ENCODE measurements around the gene KIAA0825.
"Not testable (repeated sequence)": the region's sequence is repeated elsewhere in the genome, so short reads cannot be mapped to it uniquely, and the experiment has no call there.

The KIAA0825 gene

DNA sequence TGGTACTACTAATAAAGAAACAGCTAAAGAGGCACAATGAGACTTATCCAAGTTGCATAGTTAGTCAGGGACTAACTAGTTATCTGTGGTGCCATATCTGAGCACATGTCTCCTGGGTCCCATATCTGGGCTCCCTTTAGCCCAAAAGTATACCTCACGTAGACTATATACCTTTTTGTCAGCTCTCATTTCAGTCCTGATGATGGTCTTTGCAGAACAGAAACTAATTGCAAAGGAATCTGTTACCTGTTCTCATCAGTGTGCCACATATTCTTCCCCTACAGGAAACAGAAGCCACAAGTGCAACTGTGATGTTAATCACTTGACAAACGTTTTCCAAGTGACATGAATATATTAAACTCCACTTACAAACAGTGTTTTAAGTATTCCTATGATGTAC lies 395.2 kb downstream of the KIAA0825 start:
- no peak for DNase-seq

DNA sequence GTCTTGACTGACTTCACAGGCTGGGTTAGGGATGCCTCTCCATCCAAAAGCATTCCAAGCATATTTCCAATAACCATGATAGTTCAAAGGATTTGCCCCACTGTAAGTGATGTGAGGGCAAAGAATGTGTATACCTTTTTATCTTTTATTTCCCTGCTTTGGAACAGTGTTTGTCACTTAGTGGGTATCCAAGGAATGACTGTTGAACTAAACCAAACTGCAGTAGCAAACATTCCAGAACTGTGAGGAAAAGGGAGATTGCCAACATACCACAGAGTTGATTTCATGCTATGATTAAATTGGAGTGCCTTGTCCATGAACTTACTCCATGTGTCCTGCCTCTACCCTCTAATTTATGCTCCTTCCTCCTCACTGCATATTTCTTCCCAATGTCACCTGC lies 400.0 kb downstream of the KIAA0825 start:
- no peak for DNase-seq

DNA sequence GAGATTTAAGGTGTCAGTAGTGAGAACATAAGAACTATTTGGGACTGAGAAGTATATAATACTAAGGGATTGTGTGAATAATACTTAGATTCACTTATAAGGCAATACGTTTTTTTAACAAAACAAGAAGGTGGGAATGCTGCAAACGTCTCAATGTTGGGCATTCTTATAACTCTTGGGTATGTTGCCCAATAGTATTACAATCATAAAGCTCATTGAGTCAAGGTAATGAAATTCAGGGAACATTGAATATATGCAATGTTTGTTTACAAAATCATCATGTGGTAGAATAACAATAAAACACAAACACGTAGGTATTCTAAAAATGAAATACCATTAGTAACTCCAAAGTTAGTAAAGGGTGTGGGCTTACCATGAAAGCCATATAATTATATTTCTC lies 400.7 kb downstream of the KIAA0825 start:
- no peak for DNase-seq

DNA sequence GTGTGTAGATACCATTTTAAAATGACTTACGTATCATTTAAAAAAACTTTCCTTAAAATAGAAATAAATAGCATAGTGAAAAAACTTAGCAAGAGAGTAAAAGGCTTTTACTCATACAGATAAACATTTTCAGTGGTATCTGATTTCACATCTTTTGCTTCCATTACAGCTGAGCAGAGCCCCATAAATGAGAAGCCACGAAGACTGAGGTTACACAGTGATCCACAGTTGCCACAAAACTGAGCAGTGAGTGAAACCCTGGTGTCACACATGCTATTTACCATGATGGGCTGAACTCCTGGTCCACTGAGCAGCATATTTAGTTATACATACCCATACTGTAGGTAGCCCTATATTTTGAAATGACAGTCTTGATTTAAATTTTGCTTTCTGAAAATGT lies 401.2 kb downstream of the KIAA0825 start:
- no peak for DNase-seq

DNA sequence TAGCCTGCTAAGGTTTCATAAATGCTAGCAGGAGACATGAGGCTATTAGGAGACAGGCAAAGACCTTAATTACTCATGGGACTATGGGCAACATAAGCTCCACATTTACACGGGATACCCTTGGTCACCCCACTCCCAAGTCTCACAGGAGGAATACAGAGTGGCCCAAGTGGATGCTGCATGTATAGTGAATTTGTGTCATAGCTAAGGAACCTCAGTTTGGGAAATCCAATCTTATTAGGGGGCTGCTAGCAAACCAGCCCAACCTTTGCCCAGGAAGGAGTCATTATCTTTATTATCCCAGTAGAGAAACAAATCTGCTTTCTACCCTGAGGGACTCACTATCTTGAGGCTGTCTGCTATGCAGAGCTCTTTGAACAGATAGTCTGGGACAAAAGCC lies 405.9 kb downstream of the KIAA0825 start:
- DNase-seq, result no peak

DNA sequence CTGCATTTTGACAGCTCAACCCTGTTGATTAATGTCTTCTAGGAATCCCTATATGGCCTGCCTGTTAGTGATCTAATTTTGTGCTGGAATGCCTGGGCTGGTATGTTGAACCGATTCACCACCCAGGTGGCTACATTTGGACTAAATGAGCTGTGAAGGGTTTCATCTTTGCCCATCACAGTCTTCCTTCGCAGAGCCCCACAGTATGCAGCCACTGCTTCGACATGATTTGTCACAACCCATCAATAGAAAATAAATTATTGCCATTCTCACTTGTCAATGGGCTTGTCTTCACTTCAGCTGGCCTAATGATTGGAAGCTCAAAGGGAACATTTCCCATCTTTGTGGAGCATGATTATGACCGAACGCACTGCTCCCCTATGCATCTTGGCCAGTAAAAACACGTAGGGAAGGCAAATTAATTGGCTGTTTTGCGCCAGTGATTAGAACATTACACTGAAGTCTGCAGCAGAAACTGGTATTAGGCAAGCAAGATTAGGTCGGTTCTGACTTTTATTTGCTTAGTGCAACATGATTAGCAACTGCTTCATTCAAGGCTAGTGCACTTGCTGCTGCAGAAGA lies 408.5 kb downstream of the KIAA0825 start:
- no peak for DNase-seq

DNA sequence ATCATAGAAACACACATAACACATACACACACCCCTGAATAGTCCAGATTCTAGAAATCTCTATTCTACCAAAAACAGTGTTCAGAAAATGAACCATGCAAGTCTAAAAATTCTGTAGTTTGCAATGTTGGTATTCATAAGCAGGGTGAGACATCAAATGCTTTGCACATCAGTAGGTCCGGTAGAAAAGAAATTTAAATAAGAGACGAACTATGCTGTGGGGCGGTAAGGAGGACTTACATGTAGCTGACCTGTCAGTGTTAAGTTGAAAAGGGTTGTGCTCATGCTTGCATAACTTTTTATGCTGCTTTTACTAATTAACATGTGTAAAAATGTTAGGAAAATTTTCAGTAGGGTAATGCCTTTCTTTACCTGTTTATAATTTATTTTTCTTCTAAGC lies 409.1 kb downstream of the KIAA0825 start:
- no peak for DNase-seq

DNA sequence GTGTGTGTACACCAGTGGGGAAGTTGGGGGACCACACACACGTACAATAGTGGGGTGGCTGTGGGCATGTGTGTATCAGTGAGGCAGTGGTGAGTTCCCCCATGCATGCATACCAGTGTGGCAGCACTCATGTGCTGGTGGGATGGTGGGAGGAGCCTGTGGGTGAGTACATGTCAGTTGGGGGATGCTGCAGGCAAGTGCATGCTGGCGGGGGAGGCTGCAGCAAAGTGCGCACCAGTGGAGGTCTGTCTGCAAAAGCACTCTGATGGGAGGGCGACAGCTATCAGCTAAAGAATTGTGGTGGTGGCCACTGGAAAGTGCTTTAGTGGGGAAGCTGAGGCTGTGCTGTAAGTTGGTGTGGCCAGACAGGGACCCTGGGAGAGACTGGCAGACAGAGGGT lies 418.8 kb downstream of the KIAA0825 start:
- DNase-seq, result no peak

DNA sequence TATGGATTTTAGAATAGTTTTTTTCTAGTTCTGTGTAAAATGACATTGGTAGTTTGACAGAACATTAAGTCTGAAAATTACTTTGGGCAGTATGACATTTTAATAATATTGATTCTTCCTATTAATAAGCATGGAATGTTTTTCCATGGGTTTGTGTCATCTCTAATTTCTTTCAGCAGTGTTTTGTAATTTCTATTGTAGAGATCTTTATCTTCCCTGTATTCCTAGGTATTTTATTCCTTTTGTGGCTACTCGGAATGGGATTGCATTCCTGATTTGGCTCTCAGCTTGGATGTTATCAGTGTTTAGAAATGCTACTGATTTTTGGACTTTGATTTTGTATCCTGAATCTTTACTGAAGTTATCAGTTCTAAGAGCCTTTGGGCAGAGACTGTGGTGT lies 420.4 kb downstream of the KIAA0825 start:
- no peak for DNase-seq

DNA sequence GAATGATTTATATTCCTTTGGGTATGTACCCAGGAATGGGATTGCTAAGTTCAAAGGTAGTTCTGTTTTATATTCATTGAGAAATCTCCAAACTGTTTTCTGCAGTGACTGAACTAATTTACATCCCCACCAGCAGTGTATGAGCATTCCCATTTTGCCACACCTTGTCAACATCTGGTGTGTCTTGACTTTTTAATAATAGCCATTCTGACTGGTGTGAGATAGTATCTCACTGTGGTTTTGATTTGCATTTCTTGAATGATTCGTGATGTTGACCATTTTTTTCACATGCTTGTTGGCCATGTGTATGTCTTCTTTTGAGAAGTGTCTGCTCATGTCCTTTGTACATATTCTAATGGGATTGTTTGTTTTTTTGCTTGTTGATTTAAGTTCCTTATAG lies 421.5 kb downstream of the KIAA0825 start:
- DNase-seq, result no peak

DNA sequence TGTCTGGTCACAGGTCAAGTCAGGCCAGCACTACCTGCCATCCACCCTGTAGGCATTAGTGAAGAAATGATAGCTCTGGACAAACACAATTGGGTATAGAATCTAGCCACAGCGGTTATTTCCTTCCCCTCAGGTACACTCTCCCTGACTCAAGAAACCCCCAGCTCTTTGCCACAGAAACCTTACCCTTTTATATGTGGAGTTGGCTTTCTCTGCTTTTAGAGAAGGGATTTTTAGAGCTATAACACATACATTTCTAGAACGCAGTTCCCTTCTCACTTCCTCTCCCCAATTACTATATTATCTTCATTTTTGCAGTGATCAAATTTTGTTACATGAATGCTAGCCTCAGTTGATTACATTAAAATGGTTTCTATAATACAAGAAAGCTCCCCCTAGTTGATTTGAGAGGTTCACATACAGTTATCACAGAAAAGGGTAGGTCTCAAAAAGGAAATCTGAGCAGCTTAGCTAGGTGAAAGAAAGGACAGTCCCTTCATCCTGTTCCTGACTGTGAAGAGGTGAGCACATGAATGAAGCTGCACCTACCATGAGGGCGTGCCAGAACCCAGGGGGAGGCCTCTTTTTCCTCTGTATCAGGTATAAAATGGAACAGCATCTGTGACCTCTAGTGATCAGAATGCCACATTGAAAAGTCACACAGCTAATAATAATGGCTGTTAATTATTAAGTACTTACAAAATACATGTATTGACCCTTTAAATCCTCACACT lies 425.6 kb downstream of the KIAA0825 start:
- DNase-seq, result no peak

DNA sequence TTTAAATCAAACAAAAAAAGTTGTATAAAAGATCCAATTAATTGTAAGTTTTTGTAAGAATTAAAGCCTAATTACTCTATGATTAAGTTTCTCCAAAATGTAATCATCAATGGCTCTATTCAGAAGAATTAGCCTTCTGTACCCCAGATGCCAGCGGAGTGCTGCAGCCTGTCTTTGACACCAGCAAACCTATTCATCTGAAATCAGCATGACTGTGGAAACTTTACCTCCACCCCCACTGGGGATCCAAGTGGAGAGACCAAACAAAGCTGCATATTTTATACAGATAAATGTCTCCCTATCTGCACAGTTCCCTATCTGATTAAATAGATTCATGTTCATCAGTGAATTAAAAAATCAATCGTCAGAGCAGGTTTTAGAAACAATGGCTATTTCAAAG lies 426.8 kb downstream of the KIAA0825 start:
- no peak for DNase-seq

DNA sequence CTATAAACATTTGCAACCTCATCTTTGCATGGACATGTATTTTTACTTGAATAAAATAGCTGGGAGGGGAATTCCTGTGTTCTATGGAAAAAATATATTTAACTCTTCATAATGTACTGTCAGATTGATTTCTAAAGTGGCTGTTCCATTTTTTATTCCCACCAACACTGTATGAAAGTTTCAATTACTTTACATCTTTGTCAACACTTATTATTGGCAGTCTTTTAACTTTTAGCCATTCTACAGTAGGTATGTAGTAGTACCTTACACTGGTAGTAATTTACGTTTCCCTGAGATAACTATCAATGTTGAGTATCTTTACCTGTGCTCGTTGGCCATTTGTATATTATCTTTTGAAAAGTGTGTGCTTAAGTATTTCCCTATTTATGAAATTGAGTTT lies 429.7 kb downstream of the KIAA0825 start:
- no peak for DNase-seq

DNA sequence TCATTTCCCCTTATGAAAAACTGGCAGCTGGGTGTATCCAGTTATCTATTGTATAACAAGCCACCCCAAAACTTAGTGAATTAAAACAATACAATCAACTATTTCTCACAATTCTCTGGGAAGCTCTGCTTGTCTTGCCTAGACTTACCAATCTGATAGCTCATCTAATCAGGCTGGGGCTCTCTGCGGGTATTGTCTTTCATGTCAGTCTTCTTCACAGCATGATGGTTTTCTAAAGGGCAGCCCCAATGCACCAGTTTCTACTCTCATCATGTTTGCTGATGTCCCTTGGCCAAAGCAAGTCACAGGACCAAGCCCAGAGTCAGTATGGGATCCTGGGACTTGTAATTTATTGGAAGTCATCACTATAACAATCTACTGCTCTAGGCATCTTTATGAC lies 433.5 kb downstream of the KIAA0825 start:
- no peak for DNase-seq

DNA sequence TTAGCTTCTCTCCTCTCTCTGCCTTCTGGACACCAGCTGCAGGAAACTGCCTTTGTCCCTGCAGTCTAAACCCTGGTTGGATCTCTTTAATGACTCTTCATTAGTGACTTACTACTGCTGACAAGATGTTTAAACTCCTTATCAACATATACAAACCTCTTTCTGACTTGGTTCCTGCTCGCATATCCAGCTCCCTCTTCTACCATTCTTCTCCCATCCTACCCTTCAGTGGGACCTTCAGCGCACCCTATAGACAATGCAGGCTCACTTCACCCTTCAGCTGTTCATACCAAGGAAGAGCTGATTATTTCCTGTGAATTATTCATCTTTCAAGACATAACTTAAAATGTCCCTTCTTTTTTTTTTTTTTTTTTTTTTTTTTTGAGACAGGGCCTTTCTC lies 436.5 kb downstream of the KIAA0825 start:
- no peak for DNase-seq

DNA sequence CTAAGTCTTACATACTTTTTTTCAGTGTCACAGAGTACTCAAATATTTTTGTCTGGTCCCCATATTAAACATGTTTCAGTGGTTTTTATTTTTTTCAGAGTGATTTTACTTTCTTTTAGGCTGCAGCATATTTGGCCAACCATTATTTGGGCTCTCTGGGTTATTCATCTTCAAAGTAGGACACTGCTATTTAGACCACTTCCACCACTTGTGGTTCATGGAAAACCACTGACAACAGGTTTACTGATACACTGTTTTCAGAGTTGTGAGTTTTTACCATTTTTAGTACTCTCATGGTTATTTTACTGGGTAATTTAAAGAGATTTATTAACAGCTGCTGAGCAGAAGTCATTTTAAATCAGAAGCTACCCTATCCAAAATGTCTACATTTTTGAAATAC lies 437.6 kb downstream of the KIAA0825 start:
- DNase-seq, result no peak

DNA sequence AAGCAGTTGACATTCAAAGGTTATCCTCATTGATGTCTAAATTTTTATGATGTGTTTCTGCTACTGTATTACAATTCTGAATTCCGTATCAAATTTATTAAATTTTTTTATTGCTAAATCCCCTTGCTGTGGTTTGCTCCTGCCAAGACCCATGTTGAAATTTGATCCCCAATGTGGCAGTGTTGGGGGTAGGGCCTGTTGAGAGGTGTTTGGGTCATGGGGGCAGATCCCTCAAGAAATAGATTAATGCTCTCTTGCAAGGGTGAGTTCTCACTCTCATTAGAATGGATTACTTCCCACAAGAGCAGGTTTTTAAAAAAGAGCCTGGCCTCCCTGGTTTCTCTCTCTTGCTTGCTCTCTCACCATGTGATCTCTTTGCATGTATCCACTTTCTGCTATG lies 442.5 kb downstream of the KIAA0825 start:
- DNase-seq, result no peak

DNA sequence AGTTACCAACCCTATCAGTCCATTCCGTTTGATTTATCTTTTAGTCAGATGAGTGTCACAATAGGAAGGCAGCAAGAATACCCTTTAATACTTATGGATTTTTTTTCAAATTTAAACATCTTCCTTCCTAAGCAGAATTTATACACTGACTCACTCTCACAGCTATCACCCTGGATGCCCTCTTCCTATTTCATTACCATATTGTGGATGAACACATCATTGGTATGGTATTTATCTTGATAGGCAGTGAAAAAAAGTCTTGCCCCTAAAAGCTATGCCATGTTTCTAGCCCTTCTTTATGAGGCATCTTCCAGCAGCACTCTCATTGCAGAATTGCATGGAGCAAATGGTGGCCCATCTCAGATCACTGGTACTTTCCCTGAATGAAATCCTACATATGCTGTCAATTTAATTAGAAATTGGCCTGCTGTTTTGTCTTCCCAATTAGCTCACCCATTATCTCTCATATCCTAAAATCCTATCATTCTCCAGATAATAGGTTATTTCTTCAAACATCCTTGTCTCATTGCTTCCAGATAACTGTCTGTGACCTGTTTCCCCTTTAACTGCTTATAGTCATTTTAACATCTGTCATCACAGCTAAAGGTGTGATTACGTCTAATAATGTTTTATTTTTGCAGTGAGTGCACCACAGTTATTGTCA lies 443.5 kb downstream of the KIAA0825 start:
- DNase-seq, result no peak

DNA sequence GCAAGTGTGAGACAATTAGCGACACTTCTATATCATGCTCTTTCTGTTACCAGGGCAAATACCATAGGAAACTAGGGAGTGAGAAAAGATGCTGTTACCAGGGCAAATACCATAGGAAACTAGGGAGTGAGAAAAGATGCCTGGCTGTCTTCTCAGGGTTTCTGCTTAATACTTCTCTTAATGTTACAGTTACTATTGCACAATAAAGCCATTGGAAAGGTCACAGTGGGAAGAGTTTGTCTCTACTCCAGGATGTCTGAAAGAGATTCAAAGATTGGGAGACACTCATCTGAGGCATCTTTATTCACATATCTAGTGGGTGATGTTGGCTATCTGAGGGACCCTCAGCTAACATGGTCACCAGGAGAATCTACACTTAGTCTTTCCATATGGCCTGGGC lies 445.3 kb downstream of the KIAA0825 start:
- DNase-seq, result no peak

DNA sequence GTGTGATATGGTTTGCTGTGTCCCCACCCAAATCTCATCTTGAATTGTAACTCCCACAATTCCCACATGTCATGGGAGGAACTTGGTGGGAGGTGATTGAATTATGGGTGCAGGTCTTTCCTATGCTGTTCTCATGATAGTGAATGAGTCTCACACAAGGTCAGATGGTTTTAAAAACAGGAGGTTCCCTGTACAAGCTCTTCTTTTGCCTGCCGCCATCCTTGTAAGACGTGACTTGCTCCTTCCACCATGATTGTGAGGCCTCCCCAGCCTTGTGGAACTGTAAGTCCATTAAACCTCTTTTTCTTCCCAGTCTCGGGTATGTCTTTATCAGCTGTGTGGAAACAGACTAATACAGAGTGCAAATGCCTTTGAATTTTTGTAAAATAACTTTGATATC lies 447.3 kb downstream of the KIAA0825 start:
- not testable (repeated sequence) for DNase-seq

DNA sequence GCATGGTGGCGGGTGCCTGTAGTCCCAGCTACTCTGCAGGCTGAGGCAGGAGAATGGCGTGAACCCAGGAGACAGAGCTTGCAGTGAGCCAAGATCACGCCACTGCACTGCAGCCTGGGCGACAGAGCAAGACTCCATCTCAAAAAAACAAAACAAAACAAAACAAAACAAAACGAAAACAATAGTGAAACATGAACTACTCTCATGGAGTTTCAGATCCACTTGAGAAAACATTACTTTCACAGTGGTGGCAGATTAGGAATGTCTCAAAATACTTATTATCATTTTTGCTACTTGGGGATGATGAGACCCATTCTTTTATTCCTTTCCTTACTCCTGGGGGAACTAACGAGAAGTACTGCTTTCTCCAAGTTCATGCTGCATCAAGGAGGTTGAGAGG lies 448.2 kb downstream of the KIAA0825 start:
- not testable (repeated sequence) for DNase-seq

DNA sequence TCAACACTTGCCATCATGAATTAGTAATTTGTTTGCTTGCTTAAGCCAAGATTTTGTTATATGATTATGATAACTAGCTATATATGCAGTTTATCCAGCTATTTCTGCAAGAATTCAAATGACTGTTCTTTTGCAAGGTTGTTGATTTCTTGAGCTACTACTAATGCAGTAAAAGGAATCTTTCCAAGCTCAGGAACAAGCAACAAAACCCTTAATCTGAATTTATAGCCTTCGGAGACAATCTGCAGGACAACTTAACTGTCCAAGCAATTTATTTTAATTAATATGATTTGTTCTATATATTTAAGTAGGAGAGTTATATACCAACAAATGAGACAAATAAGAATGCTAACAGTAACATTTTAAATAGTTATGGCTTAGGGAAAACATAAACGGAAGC lies 450.3 kb downstream of the KIAA0825 start:
- DNase-seq, result no peak

DNA sequence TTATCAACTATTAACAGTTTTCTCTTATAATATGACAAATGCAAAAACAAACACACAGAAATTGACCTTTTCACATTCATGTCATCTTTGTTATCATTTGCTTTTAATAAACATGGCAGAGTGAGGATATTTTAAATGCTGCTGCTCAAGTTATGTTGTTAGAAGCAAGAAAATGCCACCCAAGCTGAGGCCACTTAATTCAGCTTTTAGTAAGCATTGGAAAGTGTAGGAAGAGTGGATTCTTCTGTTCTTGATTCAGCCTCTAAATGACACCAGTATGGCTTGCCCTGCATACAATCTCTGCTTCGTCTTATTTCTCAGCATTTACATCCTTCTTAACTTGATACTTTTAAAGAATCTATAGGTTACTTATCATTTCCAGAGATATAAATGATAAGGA lies 456.6 kb downstream of the KIAA0825 start:
- DNase-seq, result no peak

DNA sequence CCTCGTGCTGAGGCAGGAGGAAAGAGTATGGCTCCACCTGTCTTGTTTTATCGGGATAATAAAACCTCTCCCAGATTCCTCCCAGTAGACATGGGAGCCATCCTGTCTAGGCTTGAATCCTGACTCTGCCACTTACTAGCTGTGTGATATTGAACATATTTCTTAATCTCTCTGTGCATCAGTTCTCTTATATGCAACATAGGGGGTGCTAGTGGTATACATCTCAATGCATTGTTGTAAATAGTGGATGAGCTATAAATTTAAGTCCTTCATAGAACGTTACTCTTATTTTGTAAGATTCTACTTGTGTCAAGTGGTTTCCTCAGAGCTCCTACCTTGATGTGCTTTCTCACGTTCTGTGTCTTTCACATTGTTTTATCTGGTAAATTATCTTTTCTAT lies 459.3 kb downstream of the KIAA0825 start:
- no peak for DNase-seq

Data from CD4-positive, alpha-beta T cell treated with Interleukin-12 subunit alpha and Interleukin-12 subunit beta, for 1 hour (primary cell).